CD4-positive, alpha-beta T cell (primary cell): ENCODE results near the gene PHYKPL. TPM values are rescaled to one million over a fixed set of nuclear protein-coding genes. Genes with fewer than 3 reads are reported as not detected.

Experiments
- ATAC-seq: fragments of 200-7000 bp; cut with Tn5 transposase; one replicate; pipeline ENCODE4 v1.10.0; 2022; ENCODE audit warnings: mild to moderate bottlenecking; ENCODE audit not compliant: poor library complexity
- CTCF ChIA-PET: fragments of 350-600 bp; sonication (Branson Sonifier 250); formaldehyde crosslinking; loops from one replicate; lab custom pipeline; 2021; ENCODE audit warnings: antibody characterized with exemption, inconsistent platforms; lab: Charles Lee
- POLR2A ChIA-PET: fragments of 350-600 bp; sonication (Branson Sonifier 250); formaldehyde crosslinking; loops from one replicate; lab custom pipeline; 2021; ENCODE audit warnings: antibody characterized with exemption, inconsistent platforms; lab: Charles Lee
- DNase-seq, 14 experiments: peaks; one replicate each; pipeline ENCODE4 v3.0.0-alpha.2; 2013 to 2020; ENCODE audit warnings: mixed read lengths in 2 of 14
- H3K27ac ChIP-seq, 2 donors: one replicate each; pipeline versions ENCODE4 v1.5.1 to v1.7.0; 2013; ENCODE audit warnings: low read length in 2 of 2, low read depth in 1 of 2, mild to moderate bottlenecking in 1 of 2
- H3K27me3 ChIP-seq, 2 experiments: 1 replicate in 1 of 2; 2 replicates in 1 of 2; pipeline versions ENCODE4 v1.6.1 to v1.7.0; 2013; ENCODE audit warnings: low read length in 2 of 2, control low read depth in 1 of 2, mild to moderate bottlenecking in 1 of 2, moderate library complexity in 1 of 2; ENCODE audit not compliant: insufficient read depth in 2 of 2, control insufficient read depth in 1 of 2
- H3K36me3 ChIP-seq: one replicate; pipeline ENCODE4 v1.6.1; 2013; ENCODE audit warnings: low read length, control low read depth; ENCODE audit not compliant: insufficient read depth
- H3K4me1 ChIP-seq: one replicate; pipeline ENCODE4 v1.6.1; 2013; ENCODE audit warnings: low read length, control low read depth; ENCODE audit not compliant: insufficient read depth
- H3K4me3 ChIP-seq: one replicate; pipeline ENCODE4 v1.5.1; 2013; ENCODE audit warnings: mild to moderate bottlenecking, low read length, moderate library complexity
- H3K9me3 ChIP-seq, 2 experiments: 1 replicate in 1 of 2; 2 replicates in 1 of 2; pipeline versions ENCODE4 v1.6.1 to v1.7.0; 2013; ENCODE audit warnings: low read length in 2 of 2, mild to moderate bottlenecking in 2 of 2, control low read depth in 1 of 2, moderate library complexity in 1 of 2; ENCODE audit not compliant: control insufficient read depth in 1 of 2, insufficient read depth in 1 of 2
- H3K27ac Mint-ChIP-seq: one replicate; pipeline ENCODE4 v1.8.0; 2020; ENCODE audit warnings: mixed read lengths
- H3K27me3 Mint-ChIP-seq: one replicate; pipeline ENCODE4 v1.8.0; 2021; ENCODE audit warnings: mixed read lengths
- H3K36me3 Mint-ChIP-seq: one replicate; pipeline ENCODE4 v1.8.0; 2021; ENCODE audit warnings: low read depth, mixed read lengths
- H3K4me1 Mint-ChIP-seq: one replicate; pipeline ENCODE4 v1.8.0; 2021; ENCODE audit warnings: low read depth, mixed read lengths
- H3K4me3 Mint-ChIP-seq: one replicate; pipeline ENCODE4 v1.8.0; 2020; ENCODE audit warnings: mild to moderate bottlenecking, mixed read lengths
- H3K9me3 Mint-ChIP-seq: one replicate; pipeline ENCODE4 v1.8.0; 2020; ENCODE audit warnings: mixed read lengths
- CTCF ChIP-seq: fragments of 200-600 bp; IDR thresholded peaks from one replicate; pipeline ENCODE4 v1.8.0; 2022; ENCODE audit warnings: antibody characterized with exemption, mild to moderate bottlenecking
- intact Hi-C, 2 experiments: fragments of 100-400 bp; cut with DNase I in 1 of 2; cut with micrococcal nuclease in 1 of 2; formaldehyde crosslinking; loops; one replicate each; pipeline versions ENCODE4 v1.15.1 to v1.9.0; 2023 to 2025; cut with DNase I, micrococcal nuclease
- total RNA-seq, 174 experiments: library from RNA in 2 of 174; stranded (reverse) in 2 of 174; gene quantifications; one replicate each; pipeline ENCODE4 v1.2.3 and lab custom pipeline; 2021 to 2026

The PHYKPL gene
- total RNA-seq, 2 experiments from 2014 or later: 90.9 to 92.8 TPM

- H3K27me3 Mint-ChIP-seq: peaks cover 4% of the 10 kb centered on the region
- no peaks in the 10 kb centered on the region for H3K9me3 ChIP-seq
- ChIA-PET POLR2A (interaction anchor here (0.7 to 2.2 kb wide), 24 partner anchors 9 to 1843 kb away, joined by 3 to 19 read pairs (median 4); partner anchors contain the start of genes CLK4, FAF2, HNRNPH1 and KIAA1191), CTCF (interaction anchor here (1.1 to 1.4 kb wide), 3 partner anchors 31 to 83 kb away, joined by 3 to 7 read pairs (median 3); partner anchors contain the start of gene NHP2)
- peaks cover 35% of the 10 kb centered on the region for H3K4me1 ChIP-seq
- TF ChIP-seq CTCF: no peak
- peak; percentile 93 to 99 (median 97) for DNase-seq
- H3K4me3 Mint-ChIP-seq: peak within 1 kb of the TSS; percentile 100
- H3K27me3 ChIP-seq: no peaks in the 10 kb centered on the region
- H3K27ac Mint-ChIP-seq: peak within 1 kb of the TSS; percentile 93
- peak within 1 kb of the TSS; percentile 97 for H3K4me3 ChIP-seq
- peak; percentile 81 for ATAC-seq
- peaks cover 46% of the 10 kb centered on the region for H3K36me3 Mint-ChIP-seq
- intact Hi-C loops: loop anchor here in 1 of 2 experiments (5.0 to 10.0 kb wide), 2 partner anchors 652 to 1560 kb away; partner anchors contain the start of genes FAM193B and TSPAN17
- peaks cover 32% of the 10 kb centered on the region for H3K36me3 ChIP-seq
- peaks cover 40% of the 10 kb centered on the region for H3K4me1 Mint-ChIP-seq
- peak within 1 kb of the TSS; percentile 29 to 62 for H3K27ac ChIP-seq
- no peaks in the 10 kb centered on the region for H3K9me3 Mint-ChIP-seq
Observed at GRCh38 chr5:178204182-178204934, 28.2 kb downstream of the PHYKPL start, which contains the start of gene HNRNPAB. Gene HNRNPAB, plus strand, starts transcription at chr5:178204533. Its CDS starts 305 bp downstream, at chr5:178204838.

DNA sequence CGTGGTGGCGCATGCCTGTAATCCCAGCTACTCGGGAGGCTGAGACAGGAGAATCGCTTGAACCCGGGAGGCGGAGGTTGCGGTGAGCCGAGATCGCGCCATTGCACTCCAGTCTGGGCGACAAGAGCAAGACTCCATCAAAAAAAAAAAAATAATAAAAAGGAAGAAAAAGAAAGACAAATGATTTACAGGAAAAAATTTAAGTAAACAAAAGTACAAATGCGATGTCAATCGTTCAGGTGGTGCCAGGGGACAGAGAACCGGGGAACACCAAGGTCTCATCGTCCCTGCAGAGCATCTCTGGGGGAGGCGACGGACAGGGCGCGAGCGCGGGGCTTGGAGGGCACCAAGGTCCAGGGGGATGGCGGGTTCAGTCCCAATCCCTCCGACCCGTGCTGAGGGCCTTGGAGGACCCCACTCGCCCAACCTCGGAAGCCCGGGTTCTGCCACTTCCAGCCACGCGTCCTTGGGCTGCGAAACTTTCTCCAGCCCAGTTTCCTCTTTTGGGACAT is 28.9 kb downstream of the PHYKPL start:
- H3K27me3 ChIP-seq: no peaks in the 10 kb centered on the region
- H3K27me3 Mint-ChIP-seq: peaks cover 4% of the 10 kb centered on the region
- peak overlapping the region; percentile 93 for H3K27ac Mint-ChIP-seq
- intact Hi-C loops: loop anchor here in 1 of 2 experiments (5.0 to 10.0 kb wide), 2 partner anchors 651 to 1559 kb away; partner anchors contain the start of genes FAM193B and TSPAN17
- peak overlapping the region in 1 of 2 donors; percentile 62 for H3K27ac ChIP-seq
- H3K4me3 ChIP-seq: peak overlapping the region; percentile 97
- peaks cover 40% of the 10 kb centered on the region for H3K36me3 Mint-ChIP-seq
- H3K36me3 ChIP-seq: peaks cover 25% of the 10 kb centered on the region
- no peak for TF ChIP-seq CTCF
- H3K9me3 ChIP-seq: no peaks in the 10 kb centered on the region
- peaks cover 35% of the 10 kb centered on the region for H3K4me1 ChIP-seq
- peaks cover 38% of the 10 kb centered on the region for H3K4me1 Mint-ChIP-seq
- DNase-seq: no peak
- POLR2A ChIA-PET: interaction anchor here (0.7 to 2.2 kb wide), 22 partner anchors 10 to 1842 kb away, joined by 3 to 19 read pairs (median 4); partner anchors contain the start of genes CLK4, FAF2, KIAA1191 and NHP2
- H3K4me3 Mint-ChIP-seq: peak overlapping the region; percentile 100
- CTCF ChIA-PET: interaction anchor here (1.1 to 1.4 kb wide), 3 partner anchors 31 to 83 kb away, joined by 3 to 7 read pairs (median 3); partner anchors contain the start of gene NHP2
- no peaks in the 10 kb centered on the region for H3K9me3 Mint-ChIP-seq
- ATAC-seq: peak; percentile 1

DNA sequence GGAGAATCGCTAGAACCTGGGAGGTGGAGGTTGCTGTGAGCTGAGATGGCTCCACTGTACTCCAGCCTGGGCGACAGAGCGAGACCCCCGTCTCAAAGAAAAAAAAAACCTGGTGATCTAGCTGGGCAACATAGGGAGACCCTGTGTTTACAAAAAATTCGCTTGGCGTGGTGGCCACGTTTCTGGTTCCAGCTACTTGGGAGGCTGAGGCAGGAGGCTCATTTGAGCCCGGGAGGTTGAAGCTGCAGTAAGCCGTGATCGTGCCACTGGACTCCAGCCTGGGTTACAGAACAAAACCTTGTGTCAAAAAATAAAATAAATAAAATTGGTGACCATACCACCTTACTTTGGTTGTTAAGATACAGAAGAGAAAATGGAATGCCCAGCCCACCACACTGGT is 30.1 kb downstream of the PHYKPL start:
- H3K36me3 ChIP-seq: peaks cover 14% of the 10 kb centered on the region
- intact Hi-C loops: loop anchor here in 1 of 2 experiments (5.0 to 10.0 kb wide), 2 partner anchors 650 to 1558 kb away; partner anchors contain the start of genes FAM193B and TSPAN17
- no peak overlapping the region for H3K4me3 ChIP-seq
- H3K4me3 Mint-ChIP-seq: peak overlapping the region; percentile 75
- peaks cover 29% of the 10 kb centered on the region for H3K4me1 ChIP-seq
- ATAC-seq (no peak), DNase-seq (peak in 1 of 14 experiments; percentile 8)
- H3K4me1 Mint-ChIP-seq: peaks cover 26% of the 10 kb centered on the region
- CTCF ChIA-PET: no interaction called here
- H3K9me3 Mint-ChIP-seq: no peaks in the 10 kb centered on the region
- H3K27me3 Mint-ChIP-seq: peaks cover 4% of the 10 kb centered on the region
- no peak overlapping the region for H3K27ac ChIP-seq
- POLR2A ChIA-PET: no interaction called here
- peaks cover 28% of the 10 kb centered on the region for H3K36me3 Mint-ChIP-seq
- no peak overlapping the region for H3K27ac Mint-ChIP-seq
- H3K9me3 ChIP-seq: no peaks in the 10 kb centered on the region
- H3K27me3 ChIP-seq: no peaks in the 10 kb centered on the region
- no peak for TF ChIP-seq CTCF
